Adrenal gland (tissue), 12 donors: ENCODE results near the gene C3. TPM values are rescaled to one million over a fixed set of nuclear protein-coding genes. Genes with fewer than 3 reads are reported as not detected.
A peak's percentile ranks its signal among the peaks of the same experiment; 100 is the strongest.

Source experiments
- DNase-seq, 7 donors: peaks; one replicate each; pipeline ENCODE4 v3.0.0-alpha.2; 2019 to 2020
- H3K27ac ChIP-seq, 5 donors: fragments of 200-600 bp; sonication (generic) in 4 of 5; 1 replicate in 3 of 5; 2 replicates in 2 of 5; pipeline versions ENCODE4 v1.5.1 to v1.8.0; 2016 to 2020; ENCODE audit warnings: mild to moderate bottlenecking in 1 of 5
- H3K27me3 ChIP-seq: fragments of 200-600 bp; 2 replicates; pipeline ENCODE4 v1.8.0; 2021
- H3K36me3 ChIP-seq, 2 donors: fragments of 200-600 bp; replicated peaks in 1 of 2; 1 replicate in 1 of 2; 2 replicates in 1 of 2; pipeline versions ENCODE4 v1.5.1 to v1.8.0; 2018 to 2022
- H3K4me1 ChIP-seq, 2 donors: fragments of 200-600 bp; replicated peaks in 1 of 2; 1 replicate in 1 of 2; 2 replicates in 1 of 2; pipeline versions ENCODE4 v1.5.1 to v1.8.0; 2018 to 2021
- H3K4me3 ChIP-seq, 4 donors: fragments of 200-600 bp; sonication (generic) in 3 of 4; one replicate each; pipeline ENCODE4 v1.5.1; 2016 to 2018
- H3K9me3 ChIP-seq, 3 donors: fragments of 200-600 bp; sonication (generic) in 1 of 3; replicated peaks in 1 of 3; 1 replicate in 2 of 3; 2 replicates in 1 of 3; pipeline versions ENCODE4 v1.5.1 to v1.8.0; 2016 to 2021
- CTCF ChIP-seq, 6 experiments: fragments of 450-650 bp in 4 of 6; fragments of 200-600 bp in 2 of 6; sonication (generic) in 1 of 6; IDR thresholded peaks; 1 replicate in 5 of 6; 2 replicates in 1 of 6; pipeline versions ENCODE4 v1.5.1 to v1.8.0; 2016 to 2021; ENCODE audit warnings: antibody characterized with exemption in 6 of 6, mild to moderate bottlenecking in 2 of 6, moderate library complexity in 1 of 6
- POLR2A ChIP-seq, 2 donors: fragments of 450-650 bp; IDR thresholded peaks; one replicate each; pipeline ENCODE4 v1.6.1; 2017; ENCODE audit warnings: antibody characterized with exemption in 2 of 2, mild to moderate bottlenecking in 2 of 2, moderate library complexity in 1 of 2
- WGBS, 4 donors: extraction: QIAGEN DNeasy Blood & Tissue Kit in 2 of 4; methylation state at CpG; one replicate each; pipeline versions ENCODE4 v1.1.5 to v1.1.7; 2013 to 2017; 5-methylcytosine and 5-hydroxymethylcytosine counted together
- intact Hi-C, 2 donors: fragments of 100-400 bp; cut with DNase I; formaldehyde crosslinking; loops; one replicate each; pipeline versions ENCODE4 v1.14.1 to v1.15.0; 2022 to 2023
- polyA plus RNA-seq, 3 donors: library from polyadenylated mRNA; stranded (reverse); fragments of 200-250 nt in 2 of 3; fragments of 350-450 nt in 1 of 3; fragmentation: Illumina TruSeq in 1 of 3; extraction: RNeasy Lipid Tissue Mini Kit (QIAGEN cat#74804) in 1 of 3; gene quantifications; one replicate each; pipeline ENCODE4 v1.2.3, GENCODE V29; 2013 to 2014
- total RNA-seq, 9 donors: library from RNA; depleted of rRNA in 4 of 9; stranded (reverse); fragments of >200 nt in 4 of 9; fragments of 120-200 nt in 1 of 9; fragmentation: NEBNext Ultra II Directional in 1 of 9; extraction: Animal tissue kit (Norgen Biotek cat#: 25700) in 1 of 9; gene quantifications; one replicate each; pipeline versions ENCODE4 v1.1.0 to v1.2.4, GENCODE V29; 2013 to 2023
- donor health status: healthy with polysubstance abuse.
- donor health status: Bipolar disorder and iron deficiency.
- donor health status: DM: yes; HTN: yes; CAD: no.
- donor health status: DM: no; HTN: no; CAD: no.
- donor health status: DM: no; HTN: no; CAD: no.
- donor health status: DM: yes; HTN: yes; CAD: no.

The C3 gene
- total and polyA plus RNA-seq, 12 donors, result 2.4 to 5,179 (median 2,192) TPM

- Histone ChIP-seq H3K36me3 (peaks cover 0 to 33% of the 10 kb centered on the region in 2 donors), H3K27me3 (no peaks in the 10 kb centered on the region), H3K4me3 (peak overlapping the region in 2 of 4 donors; percentile 46 to 53), H3K27ac (peak overlapping the region in 3 of 5 donors; percentile 14 to 85 (median 47)), H3K4me1 (peaks cover 6 to 9% of the 10 kb centered on the region in 2 donors), H3K9me3 (no peaks in the 10 kb centered on the region)
- WGBS, 4 donors, result 3 to 6% (median 4%) methylated on average over 14 to 50 of the region's 50 CpGs
- peak; percentile 77 to 93 (median 88) for DNase-seq
- TF ChIP-seq POLR2A (IDR thresholded peaks at IDR 0.05) (peak in 1 of 2 donors; percentile 37), CTCF (IDR thresholded peaks at IDR 0.05) (peak; percentile 20 to 63 (median 48))
- intact Hi-C loops, result loop anchor here in 1 of 2 donors (10.0 kb wide), 1 partner anchor 101 kb away; no protein-coding TSS in a partner anchor
Measured at GRCh38 chr19:6753178-6754031, 33.0 kb upstream of the C3 start.

- no peaks in the 10 kb centered on the region for H3K27me3 ChIP-seq
- peak in 4 of 7 donors; percentile 23 to 34 (median 28) for DNase-seq
- intact Hi-C loops, result loop anchor here in 1 of 2 donors (10.0 kb wide), 1 partner anchor 102 kb away; no protein-coding TSS in a partner anchor
- peak overlapping the region in 2 of 5 donors; percentile 14 to 85 for H3K27ac ChIP-seq
- TF ChIP-seq POLR2A (IDR thresholded peaks at IDR 0.05) (no peak), CTCF (IDR thresholded peaks at IDR 0.05) (no peak)
- H3K4me1 ChIP-seq, result peaks cover 6 to 9% of the 10 kb centered on the region in 2 donors
- H3K9me3 ChIP-seq, result no peaks in the 10 kb centered on the region
- H3K36me3 ChIP-seq, result peaks cover 0 to 42% of the 10 kb centered on the region in 2 donors
- peak overlapping the region in 1 of 4 donors; percentile 53 for H3K4me3 ChIP-seq
- 57 to 89% (median 60%) methylated on average over 4 to 50 of the region's 50 CpGs for WGBS, 4 donors
Measured at GRCh38 chr19:6752256-6753177, 32.1 kb upstream of the C3 start.

- Histone ChIP-seq H3K4me3 (no peak overlapping the region), H3K27ac (no peak overlapping the region), H3K36me3 (peaks cover 0 to 55% of the 10 kb centered on the region in 2 donors), H3K4me1 (peaks cover 6 to 9% of the 10 kb centered on the region in 2 donors), H3K9me3 (no peaks in the 10 kb centered on the region), H3K27me3 (no peaks in the 10 kb centered on the region)
- TF ChIP-seq POLR2A (IDR thresholded peaks at IDR 0.05) (no peak), CTCF (IDR thresholded peaks at IDR 0.05) (no peak)
- WGBS, 4 donors, result 95 to 96% (median 95%) methylated on average over 16 of the region's 16 CpGs
- intact Hi-C loops, result loop anchor here in 1 of 2 donors (10.0 kb wide), 1 partner anchor 104 kb away; no protein-coding TSS in a partner anchor
- DNase-seq, result no peak
Measured at GRCh38 chr19:6751189-6751588, 30.7 kb upstream of the C3 start.
